Limb (tissue), 2 donors: ENCODE data around the gene UBE3C.
"Not testable (repeated sequence)": the region's sequence is repeated elsewhere in the genome, so short reads cannot be mapped to it uniquely, and the experiment has no call there.

Experiments
- DNase-seq, 2 donors: peaks; one replicate each; pipeline ENCODE4 v3.0.0-alpha.2; 2016; ENCODE audit errors: extremely low spot score in 2 of 2

The UBE3C gene

DNA sequence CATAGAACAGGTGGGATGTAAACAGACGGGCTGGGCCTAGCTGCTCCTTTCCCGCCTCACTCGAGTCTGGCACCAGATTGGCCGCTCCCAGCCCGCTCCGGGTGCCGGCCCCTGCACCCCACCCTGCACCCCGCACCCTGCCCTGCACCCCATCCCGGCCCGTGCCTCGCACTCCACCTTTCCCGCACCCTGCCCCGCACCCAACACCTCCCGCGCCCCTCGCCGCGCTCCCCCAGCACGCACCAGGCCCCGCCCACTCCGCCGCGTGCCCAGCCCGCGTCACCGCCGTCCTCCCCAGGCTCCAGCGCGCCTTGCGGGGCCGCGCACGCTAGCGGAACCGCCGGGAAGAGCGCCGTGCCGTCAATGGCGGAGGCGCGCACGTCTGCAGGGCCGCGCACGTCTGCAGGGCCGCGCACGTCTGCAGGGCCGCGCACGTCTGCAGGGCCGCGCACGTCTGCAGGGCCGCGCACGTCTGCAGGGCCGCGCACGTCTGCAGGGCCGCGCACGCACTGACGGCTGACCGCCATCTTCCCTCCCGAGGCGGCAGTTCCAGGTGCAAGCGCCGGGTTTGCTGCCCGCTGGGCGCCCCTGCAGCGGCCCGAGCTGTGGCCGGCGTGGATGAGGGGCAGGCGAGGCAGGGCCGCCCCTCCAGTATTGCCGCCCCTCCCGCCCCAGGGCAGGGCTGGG lies at the start of gene UBE3C:
TSS of gene UBE3C (plus strand) at position 503 of the 687 bp plus-strand sequence. CDS start 347 bp downstream, outside the sequence.
- peak; percentile 91 to 94 for DNase-seq

DNA sequence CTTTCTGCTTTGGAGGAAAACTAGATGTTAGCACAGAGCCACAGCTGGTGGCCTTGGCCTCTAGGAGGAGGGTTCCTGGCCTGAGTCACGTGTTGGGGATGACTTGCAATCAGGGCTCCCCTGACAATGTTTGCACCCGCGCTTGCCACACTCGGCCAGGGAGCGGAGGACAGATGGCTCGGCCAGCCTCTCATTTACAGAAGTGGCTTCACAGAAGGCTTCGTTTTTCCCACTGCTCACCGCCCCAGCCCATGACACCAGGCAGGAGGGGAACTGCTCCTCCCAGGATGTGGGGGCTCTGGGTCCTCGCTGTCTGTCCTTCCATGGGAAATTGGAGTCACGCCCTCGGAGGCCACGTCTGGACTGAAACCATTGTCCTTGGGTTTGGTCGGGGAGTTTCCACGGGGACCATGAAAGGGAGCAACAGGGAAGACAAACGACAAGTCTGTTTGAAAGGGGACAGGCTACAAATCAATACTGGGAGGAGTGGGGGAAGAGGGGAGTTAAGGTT lies 49.6 kb upstream of the UBE3C start:
- DNase-seq: peak in 1 of 2 donors; percentile 30

DNA sequence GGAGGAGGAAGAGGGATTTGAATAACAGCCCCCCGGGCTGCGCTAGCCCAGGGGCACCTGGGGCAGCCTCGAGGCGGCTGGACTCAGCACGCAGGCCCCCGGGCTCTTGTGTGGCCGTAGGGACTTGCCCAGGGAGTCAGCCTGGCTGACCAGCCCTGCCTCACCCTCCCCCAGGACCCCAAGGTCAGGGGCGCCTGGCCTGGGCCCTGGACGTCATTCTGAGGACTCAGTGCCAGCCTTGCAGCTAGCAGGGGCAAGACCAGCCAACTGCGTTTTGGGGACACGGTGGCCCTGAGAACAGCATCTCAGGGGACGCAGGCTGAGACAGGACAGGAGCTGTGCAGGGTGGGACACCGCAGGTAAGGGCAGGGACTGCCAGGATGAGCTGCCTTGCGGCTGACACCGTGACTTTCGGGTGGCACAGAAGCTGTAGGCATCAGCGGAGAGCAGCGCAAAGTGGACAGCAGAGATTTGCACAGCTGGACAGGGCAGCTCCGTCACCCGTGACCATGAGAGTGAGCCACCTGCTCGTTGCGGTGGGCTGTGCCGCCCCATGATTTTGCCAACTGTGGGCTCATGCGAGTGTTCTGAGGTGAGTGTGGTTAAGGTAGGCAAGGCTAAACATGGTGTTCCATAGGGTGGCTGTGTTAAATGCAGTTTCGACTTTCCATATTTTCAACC lies 48.1 kb upstream of the UBE3C start:
- no peak for DNase-seq

DNA sequence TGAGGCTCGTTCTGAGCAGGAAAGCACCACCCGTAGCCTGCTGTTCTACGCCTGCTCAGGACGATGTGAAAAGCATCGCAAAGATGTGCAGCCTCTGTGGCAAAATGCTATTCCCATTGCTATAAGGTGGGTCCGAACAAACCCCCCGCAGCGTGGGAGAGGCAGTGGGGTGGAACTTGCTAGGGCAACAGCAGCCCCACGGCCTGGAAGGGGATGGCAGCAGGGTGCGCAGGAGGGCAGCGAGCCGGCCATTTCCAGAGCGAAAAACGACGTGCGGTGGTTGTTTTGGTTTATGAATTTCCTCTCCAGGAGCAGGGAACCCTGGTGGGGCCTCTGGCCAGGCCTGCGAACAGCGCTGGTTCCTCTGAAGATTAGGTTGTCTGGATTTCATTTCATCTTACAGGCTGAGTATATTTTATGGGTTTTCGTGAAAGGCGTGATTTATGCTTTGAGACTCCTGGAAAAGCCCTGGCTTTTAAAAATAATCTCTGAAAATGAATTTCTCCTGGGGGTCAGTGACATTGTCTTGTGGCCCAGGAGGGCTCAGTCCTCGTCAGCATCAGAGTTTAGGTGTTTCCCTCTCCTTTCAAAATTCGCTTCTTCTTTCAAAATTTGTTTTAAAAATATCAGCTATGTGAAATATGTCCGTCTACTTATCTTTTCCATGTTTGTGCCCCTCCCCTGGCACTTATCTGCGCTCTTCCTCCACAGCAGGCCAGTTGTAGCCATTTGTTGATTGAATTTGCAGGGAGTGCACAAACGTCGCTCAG lies 42.3 kb upstream of the UBE3C start:
- DNase-seq: peak in 1 of 2 donors; percentile 30

DNA sequence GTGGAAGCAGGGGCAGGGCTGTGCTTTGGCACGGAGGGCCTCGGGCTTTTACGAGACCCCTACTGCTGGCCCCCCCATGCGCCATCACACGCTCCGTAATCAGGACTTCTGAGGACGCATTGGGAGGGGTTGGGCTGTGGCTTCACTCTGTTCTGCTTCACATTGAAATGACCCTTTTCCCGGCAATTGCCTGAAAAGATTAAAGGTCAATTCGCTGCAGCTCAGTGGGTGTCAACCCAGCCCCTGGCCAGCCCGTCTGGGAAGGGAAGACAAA lies 41.7 kb upstream of the UBE3C start:
- DNase-seq: no peak

DNA sequence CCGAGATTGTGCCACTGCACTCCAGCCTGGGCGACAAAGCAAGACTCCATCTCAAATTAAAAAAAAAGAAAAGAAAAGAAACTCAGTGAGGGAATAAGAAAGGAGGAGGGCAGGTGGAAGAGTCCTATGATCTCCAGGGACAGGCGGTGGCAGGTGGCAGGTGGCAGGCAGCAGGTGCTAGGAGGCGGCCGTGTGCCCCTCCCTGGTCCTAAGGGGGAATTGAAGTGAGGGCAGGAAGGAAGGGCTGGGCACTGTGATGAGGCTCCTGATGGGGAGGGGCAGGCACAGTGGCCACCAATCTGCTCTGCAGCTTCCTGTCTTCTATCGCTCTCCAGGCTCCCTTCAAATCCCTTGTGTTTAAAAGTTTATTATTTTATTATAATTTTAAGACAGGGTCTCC lies 41.2 kb upstream of the UBE3C start:
- DNase-seq: no peak

DNA sequence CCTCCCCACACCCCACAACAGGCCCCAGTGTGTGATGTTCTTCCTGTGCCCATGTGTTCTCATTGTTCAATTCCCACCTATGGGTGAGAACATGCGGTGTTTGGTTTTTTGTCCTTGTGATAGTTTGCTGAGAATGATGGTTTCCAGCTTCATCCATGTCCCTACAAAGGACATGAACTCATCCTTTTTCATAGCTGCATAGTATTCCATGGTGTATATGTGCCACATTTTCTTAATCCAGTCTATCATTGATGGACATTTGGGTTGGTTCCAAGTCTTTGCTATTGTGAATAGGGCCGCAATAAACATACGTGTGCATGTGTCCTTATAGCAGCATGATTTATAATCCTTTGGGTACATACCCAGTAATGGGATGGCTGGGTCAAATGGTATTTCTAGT lies 38.7 kb upstream of the UBE3C start:
- DNase-seq: not testable (repeated sequence)

DNA sequence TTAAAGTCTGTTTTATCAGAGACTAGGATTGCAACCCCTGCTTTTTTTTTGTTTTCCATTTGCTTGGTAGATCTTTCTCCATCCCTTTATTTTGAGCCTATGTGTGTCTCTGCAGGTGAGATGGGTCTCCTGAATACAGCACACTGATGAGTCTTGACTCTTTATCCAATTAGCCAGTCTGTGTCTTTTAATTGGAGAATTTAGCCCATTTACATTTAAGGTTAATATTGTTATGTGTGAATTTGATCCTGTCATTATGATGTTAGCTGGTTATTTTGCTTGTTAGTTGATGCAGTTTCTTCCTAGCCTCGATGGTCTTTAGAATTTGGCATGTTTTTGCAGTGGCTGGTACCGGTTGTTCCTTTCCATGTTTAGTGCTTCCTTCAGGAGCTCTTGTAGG lies 35.1 kb upstream of the UBE3C start:
- not testable (repeated sequence) for DNase-seq

DNA sequence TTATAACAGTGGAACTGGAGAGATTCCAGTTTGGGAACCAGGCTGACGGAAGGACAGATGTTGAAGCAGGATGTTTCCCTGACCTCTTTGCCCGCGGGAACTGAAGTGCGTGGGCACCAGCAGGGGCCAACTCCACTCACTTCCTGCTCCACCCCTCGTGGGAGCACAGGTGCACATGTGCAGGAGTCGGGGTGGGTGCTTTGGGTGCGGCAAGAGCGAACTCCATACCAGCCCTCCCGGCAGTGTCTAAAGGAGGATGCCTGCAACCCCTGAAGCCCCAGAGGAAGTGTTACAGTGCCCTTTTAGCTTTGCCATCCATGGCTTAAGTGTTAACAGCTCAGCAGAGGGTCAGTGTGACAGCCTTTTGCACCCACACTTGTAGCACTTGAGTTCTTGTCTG lies 27.4 kb upstream of the UBE3C start:
- no peak for DNase-seq

DNA sequence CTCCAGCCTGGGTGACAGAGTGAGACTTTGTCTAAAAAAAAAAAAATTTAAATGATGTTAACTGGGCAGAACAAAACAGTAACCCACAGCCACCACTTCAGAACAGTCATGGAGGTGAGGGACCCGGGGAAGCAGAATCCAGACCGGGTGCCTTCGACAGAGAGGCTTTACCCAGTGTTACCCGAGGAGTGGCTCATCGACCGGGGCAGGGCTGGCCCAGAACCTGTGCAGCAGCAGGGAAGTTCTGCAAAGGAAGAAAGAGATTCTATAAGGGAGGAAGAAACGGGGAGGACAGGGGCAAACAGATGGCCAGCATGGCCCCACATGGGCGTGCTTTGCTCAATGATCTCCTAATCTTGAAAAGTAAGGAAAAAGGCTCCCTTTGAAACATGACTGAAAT lies 26.0 kb upstream of the UBE3C start:
- no peak for DNase-seq

DNA sequence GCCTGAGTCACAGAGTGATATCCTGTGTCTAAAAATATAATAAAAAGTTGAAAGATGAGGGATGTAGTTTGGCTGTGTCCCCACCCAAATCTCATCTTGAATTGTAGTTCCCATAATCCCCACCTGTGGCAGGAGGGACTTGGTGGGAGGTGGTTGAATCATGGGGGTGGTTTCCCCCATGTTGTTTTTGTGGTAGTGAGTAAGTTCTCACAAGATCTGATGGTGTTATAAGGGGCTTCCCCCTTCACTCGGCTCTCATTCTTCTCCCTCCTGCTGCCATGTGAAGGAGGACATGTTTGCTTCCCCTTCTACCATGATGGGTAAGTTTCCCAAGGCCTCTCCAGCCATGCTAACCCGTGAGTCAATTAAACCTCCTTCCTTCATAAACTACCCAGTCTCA lies 25.1 kb upstream of the UBE3C start:
- no peak for DNase-seq

DNA sequence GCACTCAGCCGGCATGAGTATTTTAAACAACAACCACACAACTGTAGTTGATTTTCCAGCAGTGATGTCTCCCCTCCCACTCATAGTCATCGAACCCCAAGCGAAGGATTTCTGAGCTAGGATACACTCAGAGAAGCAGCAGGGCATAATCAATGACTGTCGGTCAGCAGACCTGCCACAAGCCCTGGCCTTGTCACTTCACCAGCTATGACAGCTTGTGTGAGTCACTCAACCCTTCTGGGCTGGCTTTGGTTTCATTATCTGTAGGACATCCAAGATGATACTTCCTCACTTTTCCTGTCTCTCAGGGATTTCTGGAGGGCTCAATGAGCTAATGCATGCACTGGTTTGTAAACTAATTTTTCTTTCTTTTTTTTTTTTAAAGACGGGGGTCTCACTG lies 22.0 kb upstream of the UBE3C start:
- DNase-seq: no peak

DNA sequence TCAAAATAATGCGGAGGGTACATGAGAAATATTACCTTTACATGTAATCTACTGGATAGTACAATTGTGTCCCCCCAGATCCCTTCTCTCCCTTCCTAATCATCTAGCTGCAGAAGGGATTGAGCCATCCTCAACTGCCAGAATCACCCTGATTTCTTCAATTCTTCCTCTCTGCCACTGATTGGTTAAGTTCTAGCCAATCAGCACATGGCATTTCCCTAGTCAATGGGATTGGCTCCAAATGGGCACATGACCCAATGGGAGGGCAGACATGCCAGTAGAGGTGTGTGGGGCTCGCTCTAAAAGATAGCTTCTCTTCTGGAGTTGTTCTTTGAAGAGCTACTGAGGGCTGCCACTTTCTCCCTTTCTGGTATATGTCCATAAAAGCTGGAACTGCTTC lies 20.9 kb upstream of the UBE3C start:
- no peak for DNase-seq

DNA sequence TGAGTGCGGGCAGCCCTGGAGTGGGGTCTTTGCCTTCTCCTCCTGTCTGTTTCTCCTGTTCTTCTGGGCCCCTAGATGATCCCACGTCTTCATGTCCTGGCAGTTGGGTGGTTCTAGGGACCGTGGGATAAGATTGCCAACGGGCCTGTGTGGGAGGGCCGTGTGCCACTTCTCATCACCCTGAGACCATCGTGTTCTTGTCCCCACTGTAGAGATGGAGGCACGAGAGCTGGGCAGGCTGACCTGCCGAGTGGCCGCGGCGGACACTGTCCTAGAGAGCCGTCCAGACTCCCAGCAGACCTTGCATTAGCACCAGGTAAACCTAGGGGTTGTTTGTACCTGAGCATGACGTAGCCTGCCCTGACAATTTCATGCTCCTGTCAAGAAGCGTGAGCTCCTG lies 18.5 kb upstream of the UBE3C start:
- no peak for DNase-seq

DNA sequence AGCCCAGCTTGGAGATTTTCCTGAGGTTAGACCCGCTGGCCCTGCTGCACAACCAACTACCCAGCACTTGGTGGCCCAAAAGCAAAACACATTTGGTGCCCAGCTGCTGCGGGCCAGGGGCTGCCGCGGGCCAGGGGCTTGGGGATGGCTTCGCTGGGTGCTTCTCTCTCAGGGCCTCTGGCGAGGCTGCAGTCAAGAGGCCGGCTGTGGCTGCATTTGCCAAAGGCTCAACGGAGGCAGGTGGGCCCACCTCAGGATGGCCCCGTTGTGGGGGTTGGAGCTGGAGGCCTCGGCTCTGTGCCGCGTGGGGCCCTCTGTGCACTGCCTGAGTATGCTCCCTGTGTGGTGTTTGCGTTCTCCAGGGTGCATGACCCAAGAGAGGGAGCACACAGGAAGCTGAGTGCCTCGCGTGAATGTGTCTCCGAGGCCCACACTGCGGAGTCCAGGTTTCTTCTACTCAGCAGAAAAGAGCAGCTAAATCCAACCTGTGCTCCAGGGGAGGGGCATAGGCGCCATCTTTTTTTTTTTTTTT lies 17.5 kb upstream of the UBE3C start:
- DNase-seq: no peak

DNA sequence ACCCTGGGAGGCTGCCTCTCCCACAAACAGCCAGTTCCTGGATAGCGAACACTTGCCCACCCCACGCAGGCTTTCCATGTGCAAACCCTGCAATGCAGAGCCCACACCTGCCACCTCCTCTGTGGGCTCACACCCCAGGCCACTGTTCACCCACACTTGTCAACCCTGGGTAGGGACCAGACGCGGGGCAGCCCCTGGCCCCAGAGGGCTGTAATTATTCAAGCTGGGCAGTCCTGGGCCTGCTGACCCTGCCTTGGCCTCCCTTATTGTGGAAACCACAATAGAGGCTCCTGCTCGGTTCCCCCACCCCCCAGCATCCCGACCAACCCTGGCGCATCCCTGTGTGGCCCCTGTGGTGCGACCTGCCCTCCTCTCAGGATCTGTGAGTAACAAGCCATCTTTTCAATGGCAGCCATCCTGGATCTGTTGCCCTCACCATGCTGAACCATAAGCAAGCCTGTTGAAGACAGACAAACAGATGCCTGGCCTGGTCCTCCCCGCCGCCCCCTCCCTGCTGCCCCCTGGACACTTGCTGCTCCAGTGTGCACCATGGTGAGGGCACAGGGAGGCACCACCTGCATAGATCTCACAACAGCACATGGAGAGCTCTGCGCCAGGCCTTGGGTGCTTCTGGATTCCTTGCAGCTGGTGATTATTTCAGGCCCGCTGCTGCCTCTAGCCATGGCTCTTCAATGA lies 15.8 kb upstream of the UBE3C start:
- no peak for DNase-seq

DNA sequence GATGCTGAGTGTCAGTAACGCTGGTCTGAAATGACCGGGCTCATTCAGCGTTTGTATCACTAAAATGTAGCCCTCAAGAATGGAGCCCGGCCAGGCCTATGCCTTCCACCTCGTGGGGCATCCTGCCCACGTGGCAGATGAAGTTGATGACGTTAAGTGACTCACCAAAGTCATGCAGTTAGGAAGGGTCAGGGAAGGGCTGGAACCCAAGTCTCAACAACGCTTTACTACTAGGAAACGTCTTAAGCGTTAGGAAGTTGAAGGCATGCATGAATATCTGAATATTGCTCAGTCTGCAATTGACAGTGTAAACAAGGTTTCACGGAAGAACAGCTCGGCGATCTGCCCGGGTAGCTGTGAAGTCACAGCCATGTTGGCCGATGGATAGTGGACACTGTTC lies 14.0 kb upstream of the UBE3C start:
- no peak for DNase-seq

DNA sequence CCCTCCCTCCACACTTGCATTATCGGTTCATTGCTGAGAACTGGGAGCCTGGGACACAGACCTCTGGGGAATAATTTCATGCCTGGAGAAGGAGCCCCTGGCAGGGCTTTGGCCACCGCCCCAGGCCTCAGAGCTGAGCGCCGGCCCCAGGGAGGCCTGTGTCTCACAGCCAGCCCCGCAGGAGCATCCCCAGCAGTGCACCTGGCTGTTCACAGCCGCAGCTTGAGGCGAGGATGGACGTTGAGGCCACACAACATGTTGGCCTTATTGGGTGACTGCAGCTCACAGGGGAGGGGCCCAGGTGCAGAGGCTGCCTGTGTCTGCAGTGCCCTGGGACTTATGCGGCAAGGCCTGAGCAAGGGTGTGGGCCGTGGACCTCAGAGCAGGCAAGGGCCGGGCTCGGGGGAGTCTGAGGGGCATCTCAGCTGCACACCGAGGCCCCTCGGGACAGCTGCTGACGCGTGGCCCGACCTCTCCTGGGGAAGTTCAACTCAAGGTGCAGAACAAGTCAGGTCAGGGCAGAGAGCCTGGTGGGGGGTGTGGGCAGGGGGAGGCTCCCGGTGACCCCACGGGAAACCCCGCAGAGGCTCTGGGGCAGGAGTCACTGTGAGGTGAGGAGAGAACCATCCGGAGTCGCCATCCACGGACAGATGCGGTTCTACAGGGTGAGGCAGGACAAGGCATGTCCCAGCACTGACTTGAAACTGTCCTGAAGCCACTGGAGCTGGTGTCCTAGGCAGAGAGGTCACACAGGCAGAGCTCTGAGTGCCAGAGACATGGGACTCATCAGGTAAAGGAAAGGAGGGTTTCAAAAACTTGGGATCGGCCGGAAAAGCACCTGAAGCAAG lies 13.1 kb upstream of the UBE3C start:
- no peak for DNase-seq

DNA sequence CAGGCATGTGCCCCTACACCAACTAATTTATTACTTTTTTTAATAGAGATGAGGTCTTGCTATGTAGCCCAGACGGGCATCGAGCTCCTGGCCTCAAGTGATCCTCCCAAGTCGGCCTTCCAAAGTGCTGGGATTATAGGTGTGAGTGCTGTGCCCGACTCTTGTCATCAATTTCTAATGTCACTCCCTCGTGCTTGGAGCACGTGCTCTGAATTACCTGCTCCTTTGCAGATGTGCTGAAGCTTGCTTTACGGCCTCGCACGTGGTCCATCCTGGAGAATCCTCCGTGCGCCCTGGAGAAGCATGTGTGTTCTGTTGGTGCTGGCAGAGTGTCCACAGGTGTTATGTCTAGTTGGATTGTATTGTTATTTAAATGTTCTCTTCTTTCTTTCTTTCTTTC lies 11.8 kb upstream of the UBE3C start:
- DNase-seq: no peak

DNA sequence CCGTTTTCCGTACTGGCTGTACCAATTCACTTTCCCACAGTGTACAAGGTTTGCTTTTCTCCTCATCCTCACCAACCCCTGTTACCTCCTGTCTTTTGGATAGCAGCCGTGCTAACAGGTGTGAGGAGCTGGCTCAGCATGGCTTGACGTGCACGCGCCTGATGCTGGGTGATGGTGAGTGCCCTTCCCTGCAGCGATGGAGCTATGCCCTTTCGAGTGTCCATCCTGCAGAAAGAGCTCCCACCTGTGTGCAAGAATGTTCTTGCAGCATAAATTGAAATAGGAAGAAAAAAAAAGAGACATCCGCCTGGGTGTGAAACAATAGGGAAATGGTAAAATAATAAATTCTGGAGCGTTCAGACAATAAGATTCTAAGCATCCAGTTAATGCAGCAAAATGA lies 9.5 kb upstream of the UBE3C start:
- DNase-seq: no peak
